A673 (cell line): ENCODE results near the gene ZFP90.

Source experiments
- EZH2 ChIP-seq: fragments of 200-600 bp; sonication (generic); IDR thresholded peaks from 2 replicates; pipeline ENCODE4 v1.6.1; 2017; ENCODE audit warnings: borderline replicate concordance, low read depth, mild to moderate bottlenecking, mixed read lengths, antibody characterized with exemption, low read length; ENCODE audit not compliant: poor library complexity, severe bottlenecking
- TF ChIP-seq, protein P1 (sequence below): fragments of 300-800, 200-600 bp; sonication (generic); conservative IDR thresholded peaks from 2 replicates; pipeline ENCODE4 v1.5.1; 2017; ENCODE audit warnings: low read depth, mild to moderate bottlenecking, antibody characterized with exemption, low read length, moderate library complexity, mixed read lengths

DNA sequence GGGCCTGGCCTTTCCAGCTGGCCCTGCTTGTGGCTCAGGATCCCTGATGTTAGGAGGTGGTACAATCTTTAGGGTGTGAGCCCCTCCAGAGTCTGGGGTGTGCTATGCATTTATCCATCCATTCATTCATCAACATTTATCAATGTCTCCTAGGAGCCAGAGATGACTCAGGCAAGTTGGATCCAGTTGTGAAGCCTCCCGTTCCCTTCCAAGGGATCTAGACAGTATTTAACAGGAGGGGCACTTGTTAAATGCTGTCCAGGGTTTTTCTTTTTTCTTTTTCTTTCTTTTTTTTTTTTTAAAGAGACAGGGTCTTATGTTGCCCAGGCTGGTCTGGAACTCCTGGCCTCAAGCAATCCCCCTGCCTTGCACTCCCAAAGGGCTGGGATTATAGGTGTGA lies 48.7 kb upstream of the ZFP90 start:
- TF ChIP-seq, protein P1, sequence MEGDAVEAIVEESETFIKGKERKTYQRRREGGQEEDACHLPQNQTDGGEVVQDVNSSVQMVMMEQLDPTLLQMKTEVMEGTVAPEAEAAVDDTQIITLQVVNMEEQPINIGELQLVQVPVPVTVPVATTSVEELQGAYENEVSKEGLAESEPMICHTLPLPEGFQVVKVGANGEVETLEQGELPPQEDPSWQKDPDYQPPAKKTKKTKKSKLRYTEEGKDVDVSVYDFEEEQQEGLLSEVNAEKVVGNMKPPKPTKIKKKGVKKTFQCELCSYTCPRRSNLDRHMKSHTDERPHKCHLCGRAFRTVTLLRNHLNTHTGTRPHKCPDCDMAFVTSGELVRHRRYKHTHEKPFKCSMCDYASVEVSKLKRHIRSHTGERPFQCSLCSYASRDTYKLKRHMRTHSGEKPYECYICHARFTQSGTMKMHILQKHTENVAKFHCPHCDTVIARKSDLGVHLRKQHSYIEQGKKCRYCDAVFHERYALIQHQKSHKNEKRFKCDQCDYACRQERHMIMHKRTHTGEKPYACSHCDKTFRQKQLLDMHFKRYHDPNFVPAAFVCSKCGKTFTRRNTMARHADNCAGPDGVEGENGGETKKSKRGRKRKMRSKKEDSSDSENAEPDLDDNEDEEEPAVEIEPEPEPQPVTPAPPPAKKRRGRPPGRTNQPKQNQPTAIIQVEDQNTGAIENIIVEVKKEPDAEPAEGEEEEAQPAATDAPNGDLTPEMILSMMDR = no peak
- TF ChIP-seq EZH2 = no peak
